Right lobe of liver (tissue), 6 donors: Measurements from ENCODE around the gene RASSF1. TPM values are rescaled to one million over a fixed set of nuclear protein-coding genes. Genes with fewer than 3 reads are reported as not detected.

Experiments
- ATAC-seq, 4 donors: fragments of 200-7000 bp; cut with Tn5 transposase; one replicate each; pipeline ENCODE4 v1.9.1; 2020; ENCODE audit warnings: mild to moderate bottlenecking in 4 of 4, moderate library complexity in 4 of 4
- DNase-seq, 3 donors: peaks; one replicate each; pipeline ENCODE4 v3.0.0-alpha.2; 2020
- H3K27ac ChIP-seq, 3 donors: fragments of 200-600 bp; one replicate each; pipeline ENCODE4 v1.8.0; 2022
- H3K27me3 ChIP-seq, 2 donors: fragments of 200-600 bp; one replicate each; pipeline ENCODE4 v1.8.0; 2022
- H3K36me3 ChIP-seq, 4 donors: fragments of 200-600 bp; sonication (generic) in 1 of 4; one replicate each; pipeline versions ENCODE4 v1.5.1 to v1.8.0; 2017 to 2022; ENCODE audit warnings: control low read depth in 1 of 4
- H3K4me1 ChIP-seq, 4 donors: fragments of 200-600 bp; sonication (generic) in 1 of 4; one replicate each; pipeline versions ENCODE4 v1.5.1 to v1.8.0; 2017 to 2022; ENCODE audit warnings: control low read depth in 1 of 4
- H3K4me3 ChIP-seq, 3 donors: fragments of 200-600 bp; one replicate each; pipeline ENCODE4 v1.8.0; 2022
- H3K9me3 ChIP-seq, 4 donors: fragments of 200-600 bp; sonication (generic) in 1 of 4; one replicate each; pipeline versions ENCODE4 v1.5.1 to v1.8.0; 2017 to 2022; ENCODE audit warnings: control low read depth in 1 of 4
- POLR2A ChIP-seq: fragments of 450-650 bp; IDR thresholded peaks from one replicate; pipeline ENCODE4 v1.6.1; 2017; ENCODE audit warnings: antibody characterized with exemption, mild to moderate bottlenecking
- WGBS: methylation state at CpG from one replicate; pipeline ENCODE4 v1.1.6; 2018; ENCODE audit warnings: low coverage, low lambda C conversion rate; ENCODE audit not compliant: insufficient coverage; ENCODE audit errors: missing lambda C conversion rate; 5-methylcytosine and 5-hydroxymethylcytosine counted together
- intact Hi-C, 2 donors: fragments of 100-400 bp; cut with DNase I; formaldehyde crosslinking; loops; one replicate each; pipeline versions ENCODE4 v1.11.2 to v1.14.1; 2022
- total RNA-seq, 6 experiments: library from RNA; depleted of rRNA in 2 of 6; stranded (reverse); fragments of >200 nt in 2 of 6; fragmentation: NEBNext Ultra II Directional in 3 of 6; extraction: Animal tissue kit (Norgen Biotek cat#: 25700) in 3 of 6; gene quantifications; one replicate each; pipeline versions ENCODE4 v1.1.0 to v1.2.4, GENCODE V29; 2016 to 2023
- TF ChIP-seq, protein P1 (sequence below), 4 donors: fragments of 200-600 bp in 3 of 4; fragments of 450-650 bp in 1 of 4; IDR thresholded peaks; one replicate each; pipeline versions ENCODE4 v1.5.1 to v1.8.0; 2016 to 2022; ENCODE audit warnings: antibody characterized with exemption in 4 of 4, mild to moderate bottlenecking in 2 of 4
- donor health status: DM: no; HTN: yes; CAD: no.
- donor health status: DM: no; HTN: no; CAD: no.
- donor health status: DM: no; HTN: no; CAD: no.
- donor health status: DM: no; HTN: yes; CAD: no.
- donor health status: DM: no; HTN: yes; CAD: no.

Gene RASSF1
- total RNA-seq, 6 experiments from 2014 or later = 5.2 to 17.8 (median 9.1) TPM

DNA sequence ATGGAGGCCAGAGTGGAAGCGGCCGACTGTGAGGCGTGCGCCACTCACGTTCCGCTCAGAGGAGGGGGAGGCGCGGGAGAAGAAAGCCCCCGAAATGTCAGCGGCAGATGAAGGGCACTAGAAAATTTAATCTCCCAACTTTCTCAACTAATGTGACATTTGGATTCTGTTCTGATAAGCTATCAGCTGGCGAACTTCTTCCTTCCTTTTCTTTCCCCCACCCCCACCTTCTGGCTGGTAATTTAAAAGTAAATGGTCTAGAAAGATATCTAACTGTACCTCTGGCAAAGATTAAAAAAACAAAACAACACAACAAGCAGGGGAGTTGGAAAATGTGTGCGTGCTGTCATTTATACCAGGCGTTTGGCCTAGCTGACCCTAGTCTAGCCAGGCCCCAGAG is 45.1 kb upstream of the RASSF1 start:
- ATAC-seq = no peak
- no peaks in the 10 kb centered on the region for H3K4me1 ChIP-seq
- DNase-seq = no peak
- no peaks in the 10 kb centered on the region for H3K9me3 ChIP-seq
- WGBS = 70% methylated on average over 5 of the region's 13 CpGs
- TF ChIP-seq POLR2A = no peak
- TF ChIP-seq, protein P1, sequence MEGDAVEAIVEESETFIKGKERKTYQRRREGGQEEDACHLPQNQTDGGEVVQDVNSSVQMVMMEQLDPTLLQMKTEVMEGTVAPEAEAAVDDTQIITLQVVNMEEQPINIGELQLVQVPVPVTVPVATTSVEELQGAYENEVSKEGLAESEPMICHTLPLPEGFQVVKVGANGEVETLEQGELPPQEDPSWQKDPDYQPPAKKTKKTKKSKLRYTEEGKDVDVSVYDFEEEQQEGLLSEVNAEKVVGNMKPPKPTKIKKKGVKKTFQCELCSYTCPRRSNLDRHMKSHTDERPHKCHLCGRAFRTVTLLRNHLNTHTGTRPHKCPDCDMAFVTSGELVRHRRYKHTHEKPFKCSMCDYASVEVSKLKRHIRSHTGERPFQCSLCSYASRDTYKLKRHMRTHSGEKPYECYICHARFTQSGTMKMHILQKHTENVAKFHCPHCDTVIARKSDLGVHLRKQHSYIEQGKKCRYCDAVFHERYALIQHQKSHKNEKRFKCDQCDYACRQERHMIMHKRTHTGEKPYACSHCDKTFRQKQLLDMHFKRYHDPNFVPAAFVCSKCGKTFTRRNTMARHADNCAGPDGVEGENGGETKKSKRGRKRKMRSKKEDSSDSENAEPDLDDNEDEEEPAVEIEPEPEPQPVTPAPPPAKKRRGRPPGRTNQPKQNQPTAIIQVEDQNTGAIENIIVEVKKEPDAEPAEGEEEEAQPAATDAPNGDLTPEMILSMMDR (IDR thresholded peaks at IDR 0.05) = no peak
- no peaks in the 10 kb centered on the region for H3K36me3 ChIP-seq
- no peaks in the 10 kb centered on the region for H3K27me3 ChIP-seq
- H3K4me3 ChIP-seq = no peak overlapping the region
- intact Hi-C loops = no loop called here
- H3K27ac ChIP-seq = no peak overlapping the region

DNA sequence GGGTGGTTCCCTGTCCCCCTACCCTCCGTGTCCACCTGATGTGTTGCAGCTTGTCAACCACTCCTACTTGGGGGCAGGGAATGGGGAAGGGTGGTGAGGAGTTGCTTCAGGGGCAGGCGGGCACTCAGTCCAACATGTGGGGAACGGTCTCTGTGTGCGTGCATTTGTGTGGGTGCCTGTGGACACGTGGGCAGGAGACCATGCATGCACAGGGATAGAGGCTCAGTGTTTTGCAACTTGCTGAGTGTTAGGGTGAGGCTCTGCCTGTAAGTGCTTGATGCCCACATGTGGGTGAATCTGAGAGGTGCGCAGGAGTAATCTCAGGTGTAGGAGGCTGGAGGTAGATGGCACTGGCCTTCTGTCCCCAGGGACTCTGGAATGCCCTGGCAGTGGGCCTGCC is 43.1 kb upstream of the RASSF1 start:
- TF ChIP-seq POLR2A = no peak
- TF ChIP-seq, protein P1 (IDR thresholded peaks at IDR 0.05) = no peak
- intact Hi-C loops = no loop called here
- Histone ChIP-seq H3K27ac (no peak overlapping the region), H3K27me3 (no peaks in the 10 kb centered on the region), H3K9me3 (no peaks in the 10 kb centered on the region), H3K36me3 (no peaks in the 10 kb centered on the region), H3K4me3 (no peak overlapping the region), H3K4me1 (no peaks in the 10 kb centered on the region)
- DNase-seq (no peak), ATAC-seq (no peak)
- 40% methylated on average over 1 of the region's 6 CpGs for WGBS

DNA sequence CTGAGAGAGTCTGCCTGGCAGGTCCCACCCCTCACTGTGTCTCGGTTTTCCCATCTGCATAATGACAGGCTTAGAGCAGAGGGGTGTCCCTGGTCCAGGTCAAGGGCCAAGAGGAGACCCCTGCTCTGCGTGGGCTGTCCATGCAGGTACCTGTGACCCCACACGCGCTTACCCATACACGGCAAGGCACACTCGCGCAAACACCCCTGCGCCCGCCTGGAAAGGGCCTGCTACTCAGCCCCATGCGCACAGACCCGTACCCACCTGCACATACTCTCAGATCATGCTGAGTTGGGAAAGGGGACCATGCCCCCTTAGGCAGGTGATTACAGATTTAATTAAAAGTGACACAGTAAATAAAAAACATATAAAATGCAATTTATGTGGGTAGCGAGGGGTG is 42.1 kb upstream of the RASSF1 start:
- Histone ChIP-seq H3K9me3 (no peaks in the 10 kb centered on the region), H3K27ac (no peak overlapping the region), H3K36me3 (no peaks in the 10 kb centered on the region), H3K4me1 (no peaks in the 10 kb centered on the region), H3K27me3 (no peaks in the 10 kb centered on the region), H3K4me3 (no peak overlapping the region)
- DNase-seq = no peak
- 95% methylated on average over 11 of the region's 12 CpGs for WGBS
- TF ChIP-seq, protein P1 (IDR thresholded peaks at IDR 0.05) = no peak
- no peak for TF ChIP-seq POLR2A
- ATAC-seq = no peak
- intact Hi-C loops = no loop called here

DNA sequence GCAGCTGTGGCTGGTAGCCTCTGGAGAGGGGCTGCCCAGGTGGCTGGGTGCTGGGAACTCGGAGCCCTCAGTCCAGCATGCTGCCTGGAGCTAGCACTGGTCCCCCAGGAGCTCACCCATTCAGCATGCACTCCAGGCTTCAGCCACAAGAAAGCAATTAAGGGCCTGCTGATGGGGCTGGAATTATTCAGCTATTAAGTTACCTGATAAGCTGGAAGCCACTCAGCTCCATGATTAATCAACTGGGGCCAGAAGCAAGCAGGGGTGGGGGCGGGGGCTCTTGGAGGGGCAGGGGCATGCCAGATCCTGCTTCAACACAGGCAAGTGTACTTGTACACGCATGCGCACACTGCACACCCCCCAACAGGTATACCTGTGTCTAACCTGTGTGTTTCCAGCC is 40.7 kb upstream of the RASSF1 start:
- Histone ChIP-seq H3K27me3 (no peaks in the 10 kb centered on the region), H3K4me3 (no peak overlapping the region), H3K9me3 (no peaks in the 10 kb centered on the region), H3K27ac (no peak overlapping the region), H3K36me3 (no peaks in the 10 kb centered on the region), H3K4me1 (no peaks in the 10 kb centered on the region)
- intact Hi-C loops = no loop called here
- TF ChIP-seq POLR2A = no peak
- TF ChIP-seq, protein P1 (IDR thresholded peaks at IDR 0.05) = no peak
- no CpG with 5 or more reads among the region's 4 CpGs for WGBS
- ATAC-seq (no peak), DNase-seq (no peak)
